WI38 (cell line): ENCODE measurements around the gene LY6G6F.

Experiments used
- H3K4me3 ChIP-seq: 2 replicates; pipeline ENCODE4 v1.5.1; 2011; ENCODE audit warnings: low read depth, mild to moderate bottlenecking, control low read depth, low read length
- TF ChIP-seq, protein P1 (sequence below): IDR thresholded peaks from 2 replicates; pipeline ENCODE4 v1.5.1; 2012; ENCODE audit warnings: low read depth, mild to moderate bottlenecking, control low read depth, low read length

The LY6G6F gene

DNA sequence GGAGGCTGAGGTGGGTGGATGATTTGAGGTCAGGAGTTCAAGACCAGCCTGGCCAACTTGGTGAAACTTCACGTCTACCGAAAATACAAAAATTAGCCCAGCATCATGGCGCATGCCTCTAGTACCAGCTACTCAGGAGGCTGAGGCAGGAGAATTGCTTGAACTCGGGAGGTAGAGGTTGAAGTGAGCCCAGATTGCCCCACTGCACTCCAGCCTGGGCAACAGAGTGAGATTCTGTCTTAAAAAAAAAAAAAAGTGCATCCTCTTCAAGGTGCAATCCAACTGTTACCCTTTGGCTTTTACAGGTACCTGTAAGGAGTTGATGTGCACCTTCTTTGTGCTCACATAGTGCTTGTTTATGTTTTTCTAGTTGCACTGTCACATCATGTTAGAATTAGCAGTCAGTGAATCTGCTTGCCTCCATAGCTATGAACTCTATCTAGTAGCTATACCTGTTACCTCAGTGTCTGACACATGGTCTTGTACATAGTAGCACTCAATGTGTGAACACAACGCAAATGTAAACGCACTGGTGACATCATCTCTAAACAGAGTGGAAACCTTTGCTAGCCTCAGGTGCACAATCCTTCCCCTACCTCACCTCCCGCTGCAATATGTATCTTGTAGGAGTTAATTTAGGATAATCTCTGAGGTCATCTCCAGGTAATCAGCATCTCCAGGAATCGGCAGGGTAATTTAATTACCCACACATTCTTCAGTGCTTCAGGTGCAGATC is 42.8 kb downstream of the LY6G6F start:
- TF ChIP-seq, protein P1, sequence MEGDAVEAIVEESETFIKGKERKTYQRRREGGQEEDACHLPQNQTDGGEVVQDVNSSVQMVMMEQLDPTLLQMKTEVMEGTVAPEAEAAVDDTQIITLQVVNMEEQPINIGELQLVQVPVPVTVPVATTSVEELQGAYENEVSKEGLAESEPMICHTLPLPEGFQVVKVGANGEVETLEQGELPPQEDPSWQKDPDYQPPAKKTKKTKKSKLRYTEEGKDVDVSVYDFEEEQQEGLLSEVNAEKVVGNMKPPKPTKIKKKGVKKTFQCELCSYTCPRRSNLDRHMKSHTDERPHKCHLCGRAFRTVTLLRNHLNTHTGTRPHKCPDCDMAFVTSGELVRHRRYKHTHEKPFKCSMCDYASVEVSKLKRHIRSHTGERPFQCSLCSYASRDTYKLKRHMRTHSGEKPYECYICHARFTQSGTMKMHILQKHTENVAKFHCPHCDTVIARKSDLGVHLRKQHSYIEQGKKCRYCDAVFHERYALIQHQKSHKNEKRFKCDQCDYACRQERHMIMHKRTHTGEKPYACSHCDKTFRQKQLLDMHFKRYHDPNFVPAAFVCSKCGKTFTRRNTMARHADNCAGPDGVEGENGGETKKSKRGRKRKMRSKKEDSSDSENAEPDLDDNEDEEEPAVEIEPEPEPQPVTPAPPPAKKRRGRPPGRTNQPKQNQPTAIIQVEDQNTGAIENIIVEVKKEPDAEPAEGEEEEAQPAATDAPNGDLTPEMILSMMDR: no peak
- no peak overlapping the region for H3K4me3 ChIP-seq

DNA sequence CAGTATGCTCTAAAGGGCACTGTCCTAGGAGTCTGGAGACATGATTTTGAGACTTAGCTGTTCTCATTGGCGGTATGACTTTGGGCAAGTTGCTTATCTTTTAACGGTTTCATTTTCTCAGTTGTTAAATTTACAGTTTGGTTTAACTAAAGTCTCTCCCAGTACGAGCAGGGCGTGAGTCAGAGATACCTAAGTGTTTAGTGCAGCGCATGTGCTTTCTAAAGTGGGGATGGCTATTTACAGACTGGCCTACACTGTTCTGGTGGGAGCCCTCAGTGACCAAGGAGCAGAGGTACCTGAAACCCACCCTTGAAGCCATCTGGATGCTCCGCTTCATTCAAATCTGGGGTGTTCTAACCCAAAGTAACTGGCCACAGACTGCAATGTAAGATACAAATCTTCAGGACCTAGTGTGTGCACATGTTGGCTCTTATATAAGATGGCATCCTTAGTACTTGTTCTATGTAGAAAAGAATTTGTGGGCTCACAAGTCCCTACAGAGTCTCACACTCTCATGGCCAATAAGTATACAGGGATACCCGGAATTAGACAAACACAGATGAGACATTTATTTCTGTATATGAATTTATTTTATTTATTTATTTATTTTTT is 43.9 kb downstream of the LY6G6F start:
- TF ChIP-seq, protein P1: no peak
- H3K4me3 ChIP-seq: no peak overlapping the region

DNA sequence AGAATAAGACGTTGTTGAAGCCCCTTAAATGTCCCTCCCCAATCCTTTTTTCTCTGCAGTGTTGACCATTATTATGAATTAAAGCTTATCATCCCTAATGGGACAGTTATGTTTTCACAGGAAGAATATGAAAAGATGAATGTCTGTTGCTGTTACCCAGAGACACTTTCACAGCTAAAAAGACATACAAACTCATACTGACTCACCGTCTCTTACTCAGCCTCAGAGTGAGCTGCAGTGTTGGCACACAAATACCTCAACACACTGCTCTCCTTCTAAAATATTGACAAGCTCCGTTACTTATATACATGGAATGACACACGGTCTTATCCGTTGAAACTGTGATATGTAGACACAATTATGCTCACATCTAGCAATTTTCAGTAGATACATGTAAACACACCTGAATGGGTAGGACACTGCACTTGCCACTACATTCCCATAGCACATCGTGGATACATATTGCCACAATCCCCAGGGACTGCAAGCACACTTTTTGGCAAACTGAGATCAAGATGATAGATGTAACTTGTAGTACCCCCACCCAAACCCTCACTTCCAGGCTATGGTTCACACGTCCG is 46.2 kb downstream of the LY6G6F start:
- TF ChIP-seq, protein P1: no peak
- no peak overlapping the region for H3K4me3 ChIP-seq

DNA sequence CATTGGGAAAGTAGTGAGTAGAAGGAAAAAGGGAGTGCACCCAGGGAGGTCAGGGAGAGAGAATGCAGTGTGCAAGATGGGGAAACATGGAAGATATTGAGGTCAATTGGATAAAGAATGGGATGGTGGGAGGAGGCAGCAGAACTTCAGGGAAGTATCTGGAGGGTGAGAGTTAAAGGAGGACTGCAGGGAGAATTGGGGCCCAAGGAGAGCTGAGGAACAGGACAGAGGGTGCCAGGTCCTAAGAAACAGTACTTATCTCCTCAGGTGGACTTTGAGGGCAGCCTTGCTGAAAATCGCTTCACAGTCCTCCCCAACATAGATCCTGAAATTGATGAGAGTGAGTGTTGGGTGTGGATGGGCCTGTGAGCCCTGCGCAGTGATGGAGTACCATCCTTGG is 51.6 kb downstream of the LY6G6F start:
- no peak overlapping the region for H3K4me3 ChIP-seq
- TF ChIP-seq, protein P1: no peak
